HepG2 (cell line): ENCODE measurements around the gene GGT7. TPM values are rescaled to one million over a fixed set of nuclear protein-coding genes. Genes with fewer than 3 reads are reported as not detected.
A peak's percentile ranks its signal among the peaks of the same experiment; 100 is the strongest.

Experiments used
- ISX ChIP-seq: sonication (generic); formaldehyde crosslinking; conservative IDR thresholded peaks from 2 replicates; pipeline ENCODE4 v1.5.0; 2020; ENCODE audit warnings: missing genetic modification reagents
- KDM5B ChIP-seq: sonication (generic); formaldehyde crosslinking; IDR thresholded peaks from 2 replicates; pipeline ENCODE4 v1.4.0; 2020; ENCODE audit warnings: missing genetic modification reagents, mild to moderate bottlenecking, borderline replicate concordance
- KIAA2018 ChIP-seq: sonication (generic); formaldehyde crosslinking; IDR thresholded peaks from 2 replicates; pipeline ENCODE4 v1.5.0; 2020; ENCODE audit warnings: mild to moderate bottlenecking, missing genetic modification reagents, borderline replicate concordance
- MAFF ChIP-seq: IDR thresholded peaks from 2 replicates; pipeline ENCODE4 v1.6.1; 2011; ENCODE audit warnings: low read depth, low read length, improper control_type of control experiment
- MED8 ChIP-seq: sonication (generic); formaldehyde crosslinking; IDR thresholded peaks from 2 replicates; pipeline ENCODE4 v1.8.1; 2023; ENCODE audit warnings: mild to moderate bottlenecking, missing genetic modification reagents; ENCODE audit not compliant: insufficient replicate concordance
- MNT ChIP-seq: fragments of 450-650 bp; IDR thresholded peaks from 2 replicates; pipeline ENCODE4 v1.6.1; 2016
- MZF1 ChIP-seq: sonication (generic); formaldehyde crosslinking; IDR thresholded peaks from 2 replicates; pipeline ENCODE4 v1.8.1; 2023; ENCODE audit warnings: mild to moderate bottlenecking, missing genetic modification reagents, borderline replicate concordance
- PBX3 ChIP-seq: sonication (generic); formaldehyde crosslinking; IDR thresholded peaks from 2 replicates; pipeline ENCODE4 v1.8.1; 2023; ENCODE audit warnings: missing genetic modification reagents, inconsistent platforms, borderline replicate concordance
- RERE ChIP-seq: IDR thresholded peaks from 2 replicates; pipeline ENCODE4 v1.6.1; 2016; ENCODE audit warnings: low read depth, missing genetic modification reagents, missing compliant biosample characterization
- SIX4 ChIP-seq: sonication (generic); formaldehyde crosslinking; IDR thresholded peaks from 2 replicates; pipeline ENCODE4 v1.4.0; 2020; ENCODE audit warnings: missing genetic modification reagents
- ZNF616 ChIP-seq: sonication (generic); formaldehyde crosslinking; IDR thresholded peaks from 2 replicates; pipeline ENCODE4 v1.5.0; 2020; ENCODE audit warnings: low read depth, mild to moderate bottlenecking, missing genetic modification reagents
- ZSCAN22 ChIP-seq: sonication (generic); formaldehyde crosslinking; IDR thresholded peaks from 2 replicates; pipeline ENCODE4 v1.4.0; 2020; ENCODE audit warnings: mild to moderate bottlenecking, missing genetic modification reagents
- polyA plus RNA-seq, 8 experiments: library from polyadenylated mRNA; depleted of rRNA in 3 of 8; stranded (reverse) in 7 of 8; unstranded in 1 of 8; fragments of >200 nt; fragmentation: Illumina TruSeq in 4 of 8; extraction: Trizol in 4 of 8; gene quantifications; 2 replicates each; pipeline versions ENCODE4 v1.2.1 to v1.2.3, GENCODE V29; 2011 to 2016; ENCODE audit warnings: low read depth in 4 of 8, missing spikeins in 1 of 8, mixed read lengths in 1 of 8; ENCODE audit not compliant: insufficient read depth in 1 of 8
- total RNA-seq, 5 experiments: library from RNA; depleted of rRNA; stranded (reverse); fragments of >200 nt; fragmentation: Illumina TruSeq; extraction: Trizol; gene quantifications; 2 replicates each; pipeline ENCODE4 v1.2.3, GENCODE V29; 2016; ENCODE audit warnings: low read depth in 1 of 5

Gene GGT7
- total and polyA plus RNA-seq, 2 of the 13 experiments (the other 11 are each of a cell fraction or from before 2014, with no cell fraction given): 6.6 to 23.0 TPM

- TF ChIP-seq PBX3 (CRISPR knock-in tag) (no peak), MZF1 (no peak), ZNF616 (CRISPR knock-in tag) (no peak), KIAA2018 (CRISPR knock-in tag) (no peak), MAFF (no peak), MNT (no peak), SIX4 (CRISPR knock-in tag) (no peak), ISX (CRISPR knock-in tag) (0 out of 2 replicates have a peak, but pooled peaks have one; percentile 59), RERE (no peak), KDM5B (peak; percentile 87), ZSCAN22 (CRISPR knock-in tag) (no peak), MED8 (no peak)
Observed at GRCh38 chr20:34824806-34825529, 47.7 kb downstream of the GGT7 start (continued).
